ENCODE results near the gene RCSD1.

RCSD1 gene

DNA sequence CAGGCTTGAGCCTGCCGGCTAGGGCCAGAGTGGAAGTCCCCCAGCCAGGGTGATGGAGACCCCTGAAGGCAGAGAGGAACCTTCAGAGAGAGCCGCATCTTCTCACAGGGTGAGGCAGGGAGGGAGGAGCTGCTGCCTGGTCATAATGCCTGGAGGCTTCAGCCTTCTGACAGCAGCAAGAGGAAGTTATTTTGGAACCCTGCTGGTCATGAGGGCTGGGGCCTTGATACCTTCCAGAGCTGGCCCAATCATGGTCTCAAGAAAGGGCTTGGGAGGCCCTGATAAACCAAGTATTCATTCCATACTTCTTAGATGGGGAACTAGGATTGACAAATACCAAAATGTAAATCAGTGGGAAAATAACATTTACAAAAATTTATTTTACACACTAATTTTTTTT, 65.1 kb downstream of the RCSD1 start:
- no peak for DNase-seq

DNA sequence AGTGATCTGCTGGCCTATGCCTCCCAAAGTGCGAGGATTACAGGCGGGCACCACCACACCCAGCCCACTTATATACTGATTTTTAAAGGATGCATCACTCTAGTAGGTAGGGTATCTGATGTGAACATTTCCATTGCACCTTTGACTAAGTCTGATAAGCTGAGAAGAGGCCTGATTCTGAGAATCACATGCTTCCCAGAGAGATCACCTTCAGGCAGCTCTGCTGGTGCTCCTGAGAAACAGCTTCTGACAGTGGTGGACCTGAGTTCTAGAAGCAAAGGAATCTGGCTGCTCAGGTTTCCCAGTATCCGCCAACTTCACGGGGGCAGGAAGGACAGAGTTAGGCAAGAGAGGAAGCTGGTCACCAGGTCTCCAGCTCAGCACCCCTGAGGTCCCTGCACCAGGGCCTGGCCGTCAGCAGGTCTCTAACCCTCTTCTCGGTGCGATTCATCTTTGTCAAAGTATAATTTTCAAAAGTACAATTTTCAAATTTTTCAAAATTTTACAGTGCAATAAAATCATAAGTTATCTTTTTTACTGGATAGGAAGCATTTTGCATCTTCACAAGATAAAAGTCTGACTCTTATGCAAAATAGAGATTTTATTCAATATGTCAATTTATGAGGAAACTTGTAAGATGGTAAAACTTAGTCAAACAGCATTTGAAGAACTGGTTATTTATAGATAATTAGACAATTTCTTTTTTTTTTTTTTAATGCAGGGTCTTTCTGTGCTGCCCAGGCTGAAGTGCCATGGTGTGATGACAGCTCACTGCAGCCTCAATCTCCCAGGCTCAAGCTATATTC, 65.9 kb downstream of the RCSD1 start:
- no peak for DNase-seq

DNA sequence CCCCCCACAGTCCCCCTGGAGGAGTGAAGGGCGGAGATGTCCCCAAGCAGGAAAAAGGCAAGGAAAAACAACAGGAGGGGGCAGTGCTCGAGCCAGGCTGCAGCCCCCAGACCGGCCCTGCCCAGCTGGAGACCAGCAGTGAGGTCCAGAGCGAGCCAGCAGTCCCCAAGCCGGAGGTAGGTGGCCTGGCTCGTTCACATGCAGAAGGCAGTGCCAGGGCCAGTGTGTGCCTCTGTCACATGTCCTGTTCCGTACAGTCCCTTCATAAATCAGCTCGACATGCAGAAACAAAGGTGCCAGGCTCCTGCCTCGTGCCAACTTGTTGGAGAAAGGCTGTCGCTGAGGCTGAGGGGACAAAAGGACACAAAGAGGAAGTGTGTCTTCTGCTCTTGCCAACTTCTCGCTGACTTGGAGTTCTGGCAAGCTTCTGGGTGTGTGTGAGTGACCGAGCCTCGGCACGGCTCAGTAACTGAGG, 67.7 kb downstream of the RCSD1 start:
- no peak for DNase-seq

DNA sequence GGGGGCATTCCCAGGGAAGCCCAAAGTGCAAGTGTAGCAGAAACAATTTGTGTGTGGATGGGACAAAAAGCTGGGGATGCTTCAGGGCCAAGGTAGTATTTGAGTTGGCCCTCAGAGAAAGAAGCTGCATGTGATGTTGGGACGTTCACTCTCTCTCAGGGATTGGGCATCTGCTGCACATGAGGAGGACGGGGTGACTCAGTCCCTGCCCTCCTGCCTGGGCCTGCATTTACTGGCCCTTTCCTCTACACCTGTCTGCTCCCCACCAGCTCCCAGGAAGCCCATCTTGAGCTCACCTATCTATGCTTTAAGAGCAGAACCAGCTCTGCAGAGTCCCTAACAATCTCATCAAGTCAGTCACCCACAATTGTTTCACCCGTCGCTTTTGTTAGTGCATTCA, 68.3 kb downstream of the RCSD1 start:
- DNase-seq, result no peak

DNA sequence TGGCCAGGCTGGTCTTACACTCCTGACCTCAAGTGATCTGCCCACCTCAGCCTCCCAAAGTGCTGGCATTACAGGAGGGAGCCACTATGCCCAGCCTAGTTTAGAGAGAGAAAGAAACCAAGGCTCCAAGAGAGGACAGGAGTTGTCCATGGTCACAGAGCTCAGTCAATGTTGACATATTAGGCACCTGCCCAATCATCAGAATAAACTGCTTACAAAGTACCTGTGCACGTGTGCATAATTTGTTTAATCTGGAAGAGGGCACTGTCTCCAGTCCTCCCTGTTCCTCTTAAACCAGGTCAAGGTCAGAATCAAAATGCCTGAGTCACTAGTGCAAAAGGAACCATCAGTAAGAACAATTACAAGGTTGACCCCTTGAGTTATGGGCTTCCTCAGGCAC, 71.5 kb downstream of the RCSD1 start:
- no peak for DNase-seq

DNA sequence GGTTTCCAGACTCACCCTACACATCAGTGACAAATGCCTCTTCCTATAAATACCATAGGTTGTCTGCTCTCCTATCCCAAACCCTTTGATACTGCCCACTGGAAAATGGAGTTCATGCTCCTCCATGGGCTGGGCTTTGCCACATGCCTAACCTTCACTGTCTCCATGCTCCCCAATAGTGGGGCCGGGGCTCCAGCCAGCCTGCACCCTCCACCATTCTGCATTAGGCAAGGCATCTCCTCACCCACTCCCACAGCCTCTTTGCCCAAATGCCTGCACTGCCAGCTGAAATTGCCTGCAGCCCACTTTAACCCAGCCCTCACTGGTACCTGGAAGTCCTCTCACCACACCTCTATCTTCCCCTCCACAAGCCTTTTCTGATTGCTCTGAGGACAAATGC, 73.5 kb downstream of the RCSD1 start:
- DNase-seq, result no peak

DNA sequence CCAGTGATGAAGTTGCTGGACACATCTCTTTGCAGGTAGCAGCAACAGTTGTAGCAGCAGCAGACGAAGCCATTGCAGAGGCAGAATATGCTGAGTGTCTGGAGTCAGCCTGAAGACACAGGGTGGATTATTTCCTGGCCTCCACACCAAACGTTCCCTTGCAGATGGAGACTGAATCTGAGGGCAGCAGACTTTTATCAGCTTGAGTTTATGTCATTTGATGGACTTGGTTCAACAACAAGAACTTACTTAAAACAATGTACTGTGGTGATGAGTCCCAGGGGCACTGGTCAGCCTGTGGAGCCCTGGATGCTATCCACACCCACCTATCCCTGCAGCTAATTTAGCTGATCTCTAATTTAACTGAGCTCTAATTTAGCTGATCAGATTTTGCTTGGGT, 74.7 kb downstream of the RCSD1 start:
- DNase-seq, result no peak

DNA sequence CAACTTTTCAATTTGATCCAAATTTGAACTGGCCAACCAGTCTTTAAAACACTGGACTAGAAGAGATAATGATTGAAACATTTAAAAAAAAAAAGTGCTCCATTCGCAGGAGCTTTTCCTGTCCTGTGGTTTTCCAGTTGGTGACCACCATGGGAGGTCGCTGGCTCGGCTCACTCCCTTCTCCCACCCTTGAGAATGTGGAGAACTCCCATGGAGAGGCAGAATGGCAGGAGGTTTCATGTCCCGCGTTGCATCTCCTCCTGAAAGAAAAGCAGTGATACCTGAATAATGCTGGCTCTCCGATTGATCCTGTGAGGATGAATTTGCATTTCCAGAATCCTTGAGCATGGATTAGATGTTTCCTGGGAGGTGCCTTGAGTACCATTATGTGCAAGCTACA, 75.2 kb downstream of the RCSD1 start:
- DNase-seq, result no peak

DNA sequence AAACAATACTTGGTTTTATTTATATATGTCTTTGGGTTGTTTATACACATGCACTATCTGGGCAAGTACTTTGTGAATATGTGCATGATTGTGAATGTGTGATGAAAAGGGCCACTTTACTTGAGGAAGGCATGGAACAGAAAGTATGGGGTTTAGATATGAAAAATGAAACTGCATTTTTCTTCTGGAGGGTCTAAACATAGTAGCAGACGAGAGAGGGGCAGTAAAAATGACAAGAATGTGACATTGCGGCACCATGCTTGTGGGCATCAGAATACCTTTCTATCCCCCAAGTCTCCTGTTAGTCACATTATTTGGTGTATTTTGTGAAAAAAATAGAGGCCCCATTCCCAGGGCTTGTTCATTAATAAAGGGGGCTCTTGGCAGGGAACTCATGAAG, 76.3 kb downstream of the RCSD1 start:
- no peak for DNase-seq

DNA sequence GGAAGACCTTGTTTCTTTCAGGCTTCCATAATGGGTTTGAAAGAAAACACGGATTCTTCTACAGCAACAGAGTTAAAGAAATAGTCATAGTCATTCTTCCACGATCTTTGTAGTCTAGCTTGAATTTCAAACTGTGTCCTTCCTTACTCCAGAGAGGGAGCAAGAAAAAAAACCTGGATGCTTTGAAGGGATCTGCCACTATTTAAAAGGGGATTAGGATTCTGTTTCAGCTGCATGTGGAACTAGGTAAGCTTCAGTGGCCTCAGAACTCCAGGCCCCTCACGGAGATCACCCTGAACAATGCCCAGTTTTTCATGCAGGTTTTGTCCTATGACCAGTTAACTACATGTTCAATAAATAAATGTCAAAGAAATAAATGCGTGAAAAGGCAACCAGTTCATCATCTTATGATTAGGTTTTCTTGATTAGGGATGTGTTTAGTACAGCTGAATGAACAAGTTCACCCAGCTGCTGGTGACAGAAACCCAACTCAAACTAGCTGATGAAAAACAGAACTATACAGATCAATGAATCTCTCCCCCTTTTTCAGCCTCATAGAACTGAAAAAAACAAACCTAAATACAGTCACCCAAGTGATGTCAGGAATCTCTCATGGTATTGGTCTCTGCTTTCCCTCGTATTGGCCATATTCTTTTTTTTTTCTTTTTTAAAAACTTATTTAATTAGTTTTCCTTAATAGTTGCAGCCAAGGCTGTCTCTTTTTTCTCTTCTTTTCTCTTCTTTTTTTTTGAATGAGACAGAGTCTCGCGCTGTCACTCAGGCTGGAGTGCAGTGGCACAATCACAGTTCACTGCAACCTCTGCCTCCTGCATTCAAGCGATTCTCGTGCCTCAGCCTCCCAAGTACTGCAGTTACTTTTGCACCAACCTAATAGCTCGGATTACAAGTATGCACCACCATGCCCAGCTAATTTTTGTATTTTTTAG, 77.2 kb downstream of the RCSD1 start:
- DNase-seq, result no peak

DNA sequence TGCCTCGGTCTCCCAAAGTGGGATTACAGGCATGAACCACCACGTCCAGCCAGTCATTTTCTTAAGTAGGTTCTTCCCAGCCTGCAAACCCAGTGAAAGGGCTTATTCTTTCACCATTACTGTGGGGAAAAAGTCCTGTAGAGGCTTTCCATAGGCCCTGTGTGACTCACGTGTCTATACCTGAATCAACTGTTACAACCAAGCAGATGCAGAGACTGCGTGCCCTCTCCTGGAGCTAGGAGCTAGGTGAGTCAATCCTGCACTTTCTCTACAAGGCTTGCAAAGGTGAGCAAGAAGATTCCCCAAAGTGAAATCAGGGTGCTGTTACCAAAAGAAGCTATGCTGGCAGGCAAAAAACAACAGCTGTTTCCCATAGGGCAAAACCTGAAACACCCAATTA, 77.9 kb downstream of the RCSD1 start:
- DNase-seq, result no peak

DNA sequence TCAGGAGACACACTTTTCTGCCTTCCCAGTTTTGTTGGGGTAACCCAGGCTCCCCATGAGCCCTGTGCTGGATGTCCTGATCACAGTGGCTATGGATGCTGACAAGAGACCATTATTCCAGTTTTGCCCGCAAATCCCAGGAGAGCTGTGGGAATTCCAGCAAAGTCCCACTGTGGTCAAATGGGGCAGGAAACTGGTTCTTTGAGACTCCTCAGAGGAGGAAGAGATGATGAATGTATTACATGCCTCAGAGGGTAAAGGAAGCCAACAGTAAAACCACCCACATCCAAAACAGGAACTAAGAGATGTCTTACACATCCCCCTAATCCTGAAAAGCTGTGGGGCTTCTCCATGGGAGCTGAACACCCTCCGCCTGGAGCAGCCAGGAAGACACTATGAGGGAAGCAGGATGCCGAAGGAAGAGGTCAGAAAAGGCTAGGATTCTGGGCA, 78.9 kb downstream of the RCSD1 start:
- no peak for DNase-seq

DNA sequence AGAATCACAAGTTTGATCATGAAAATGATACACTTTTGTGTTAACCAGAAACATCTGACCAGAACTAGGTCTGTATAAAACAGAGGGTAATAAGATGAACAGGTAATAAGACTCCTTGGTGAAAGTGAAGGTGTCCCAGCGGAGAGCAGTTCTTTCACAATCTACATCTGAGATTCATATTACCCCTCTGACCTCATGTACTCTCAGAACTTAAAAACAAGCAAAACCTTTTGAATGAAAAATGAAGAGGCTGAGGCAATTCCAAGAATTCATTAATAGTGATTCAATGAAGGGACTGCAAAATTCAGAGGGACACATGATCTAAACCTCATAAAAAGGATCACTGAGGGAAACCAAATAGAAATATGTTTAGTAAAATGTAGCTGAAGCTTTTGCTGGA, 80.8 kb downstream of the RCSD1 start:
- no peak for DNase-seq

DNA sequence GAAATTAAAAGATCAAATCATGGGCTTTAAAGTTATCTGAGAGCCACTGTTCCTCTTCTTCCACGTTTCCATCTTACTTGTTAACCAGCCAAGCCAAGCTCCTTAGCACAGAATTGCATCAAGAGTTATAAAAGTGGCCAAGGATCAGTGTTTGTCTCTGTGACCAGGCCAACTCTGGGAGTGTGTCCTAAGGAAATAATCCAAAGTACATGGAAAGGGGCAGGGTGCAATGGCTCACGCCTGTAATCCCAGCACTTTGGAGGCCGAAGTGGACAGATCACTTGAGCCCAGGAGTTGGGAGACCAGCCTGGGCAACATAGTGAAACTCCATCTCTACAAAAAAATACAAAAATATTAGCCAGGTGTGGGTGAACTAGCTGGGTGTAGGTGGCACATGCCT, 81.8 kb downstream of the RCSD1 start:
- DNase-seq, result no peak

DNA sequence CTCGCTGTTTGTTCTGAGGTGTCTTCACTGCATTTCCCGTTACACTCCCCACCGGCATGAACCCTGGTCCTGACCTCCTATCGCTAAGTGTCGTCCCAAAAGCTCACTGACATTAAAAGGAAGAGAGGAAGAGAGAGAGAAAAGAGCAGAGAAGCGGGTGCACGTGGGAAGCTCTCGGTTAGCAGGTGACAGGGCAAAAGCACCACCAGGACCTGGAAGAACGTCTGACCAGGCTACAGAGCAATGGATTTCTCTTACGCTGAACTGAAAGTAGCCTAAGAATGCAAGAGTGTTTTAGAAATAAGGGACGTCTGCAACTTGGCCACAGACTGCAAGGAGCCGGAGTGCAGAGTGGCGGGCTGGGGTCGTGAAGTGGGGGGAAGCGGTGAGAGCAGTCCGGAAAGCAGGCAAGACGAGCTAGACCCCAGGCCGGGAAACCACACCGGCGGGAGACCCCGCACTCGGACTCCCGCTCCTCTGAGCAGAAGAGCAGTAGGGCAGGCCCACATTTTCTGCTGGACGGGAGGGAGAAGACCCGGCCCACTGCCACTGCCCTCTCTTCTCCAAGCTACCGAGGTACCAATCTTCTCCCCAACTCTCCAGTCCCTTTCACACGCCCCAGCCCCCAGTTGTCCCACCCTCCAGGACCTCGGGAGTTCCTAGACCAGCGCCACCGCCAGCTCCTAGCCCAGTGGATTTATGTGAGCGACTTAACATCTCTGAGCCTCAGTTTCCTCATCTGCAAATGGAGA, 83.5 kb downstream of the RCSD1 start:
- DNase-seq, result peak; percentile 34

DNA sequence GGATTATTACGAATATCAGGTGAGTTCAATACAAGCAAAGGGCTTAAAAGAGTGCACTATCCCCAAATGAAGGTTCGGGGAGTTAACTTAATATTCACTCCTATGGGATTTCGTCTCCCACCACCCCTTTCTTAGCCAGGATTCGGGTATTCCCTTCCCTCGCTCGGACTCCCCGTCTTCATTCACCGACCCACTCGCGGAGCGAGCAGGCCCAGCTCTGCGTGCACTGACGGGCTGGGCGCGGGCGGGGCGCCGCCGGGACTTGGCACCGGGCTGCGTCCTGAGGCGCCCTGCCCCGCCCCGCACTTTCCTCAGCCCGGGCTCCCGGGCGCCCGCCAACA, 84.0 kb downstream of the RCSD1 start:
- DNase-seq, result no peak

DNA sequence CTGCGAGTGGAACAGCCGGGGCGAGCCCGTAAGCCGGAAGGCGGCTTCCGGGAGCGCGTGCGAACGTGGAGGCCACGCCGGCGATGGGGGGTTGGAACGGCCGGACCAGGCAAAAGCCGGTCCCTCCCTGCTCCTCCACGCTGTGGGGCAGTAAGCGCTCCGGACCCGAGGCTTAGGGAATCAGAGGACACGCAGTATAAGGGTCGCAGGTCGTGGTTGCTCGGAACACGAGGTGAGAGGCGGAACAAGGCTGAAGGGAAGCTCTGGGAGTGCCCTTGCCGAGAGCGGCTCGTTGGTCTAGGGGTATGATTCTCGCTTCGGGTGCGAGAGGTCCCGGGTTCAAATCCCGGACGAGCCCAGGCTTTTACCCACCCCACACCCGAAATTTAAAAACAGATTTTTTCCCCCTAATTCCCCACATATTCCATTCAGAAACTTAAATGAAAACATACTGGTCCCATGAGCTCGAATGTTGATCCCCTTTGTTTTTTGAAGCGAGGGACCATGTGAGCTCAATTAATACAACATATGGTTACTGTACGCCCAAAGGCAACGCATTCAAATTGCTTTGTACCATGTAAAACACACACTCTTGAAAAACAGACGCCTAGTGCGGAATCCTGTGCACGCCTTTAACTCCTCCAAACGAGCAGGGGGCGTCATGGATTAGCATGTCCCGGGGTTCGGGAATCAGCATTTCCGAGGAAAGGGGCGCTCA, 84.6 kb downstream of the RCSD1 start:
- peak; percentile 89 for DNase-seq

DNA sequence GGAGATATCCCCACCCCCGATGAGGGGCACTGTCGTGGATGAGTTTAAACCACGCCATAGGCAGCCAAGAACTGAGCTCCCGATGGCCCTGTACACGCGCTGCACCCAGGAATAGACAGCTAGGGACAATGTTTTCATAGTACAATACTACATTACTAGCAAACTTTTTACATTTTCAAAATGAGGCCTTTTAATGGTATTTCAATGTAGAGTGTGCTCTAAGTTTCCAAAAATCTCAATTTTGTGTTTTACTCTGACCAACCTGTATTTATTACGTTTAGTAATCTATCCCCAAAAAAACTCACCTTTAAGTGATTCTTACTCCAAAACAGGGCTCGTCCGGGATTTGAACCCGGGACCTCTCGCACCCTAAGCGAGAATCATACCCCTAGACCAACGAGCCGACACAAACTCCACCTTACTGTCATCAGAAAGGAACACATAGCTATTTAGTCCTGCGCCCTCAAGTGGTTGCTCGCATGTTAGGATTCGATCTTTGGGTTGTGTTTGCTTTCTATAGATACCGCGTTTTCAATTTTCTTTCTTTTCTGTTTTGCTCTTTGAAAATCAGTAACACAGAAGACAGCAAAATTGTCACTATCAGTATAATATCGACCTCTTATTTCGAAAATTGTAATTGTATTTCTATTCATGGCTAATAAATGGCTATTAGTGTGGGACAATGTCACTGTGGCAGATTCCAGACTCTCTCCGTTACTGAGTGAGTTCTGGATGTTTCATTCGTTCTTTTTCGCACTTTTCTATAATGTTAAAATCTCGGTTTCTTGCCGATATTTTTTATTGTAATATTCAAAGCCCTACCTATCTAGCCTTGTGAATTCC, 85.3 kb downstream of the RCSD1 start:
- DNase-seq, result peak; percentile 87

DNA sequence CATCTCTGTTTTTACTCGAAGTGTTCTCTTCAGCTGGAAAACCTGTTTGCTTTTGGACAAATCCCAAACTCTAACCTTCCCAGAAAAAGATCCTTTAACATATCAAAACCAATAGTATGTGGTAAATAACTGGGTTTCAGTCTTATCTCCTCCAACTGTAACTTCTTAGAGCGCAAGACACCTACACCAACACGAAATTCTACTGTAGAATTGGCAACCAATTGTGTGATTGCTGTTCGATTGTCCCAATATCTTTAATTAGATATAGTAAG, 85.9 kb downstream of the RCSD1 start:
- DNase-seq, result peak; percentile 63

DNA sequence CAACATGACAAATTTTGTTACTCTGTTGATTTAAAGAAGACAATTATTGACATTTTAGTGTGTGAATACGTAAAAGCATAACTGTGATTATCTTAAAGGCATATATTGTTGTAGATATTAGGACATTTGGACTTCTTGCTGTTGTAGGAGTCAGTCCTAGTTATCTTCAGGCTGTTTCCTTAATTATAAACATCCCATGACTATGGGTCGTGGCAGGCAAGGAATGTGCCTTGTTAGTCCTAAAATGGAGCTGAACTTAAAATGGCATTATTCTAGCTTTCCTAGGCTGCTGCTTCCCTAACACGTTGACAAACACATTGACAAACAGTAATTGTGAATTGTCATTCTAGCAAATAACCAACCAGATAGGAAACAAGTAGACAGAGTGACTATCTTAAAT, 87.3 kb downstream of the RCSD1 start:
- no peak for DNase-seq

DNA sequence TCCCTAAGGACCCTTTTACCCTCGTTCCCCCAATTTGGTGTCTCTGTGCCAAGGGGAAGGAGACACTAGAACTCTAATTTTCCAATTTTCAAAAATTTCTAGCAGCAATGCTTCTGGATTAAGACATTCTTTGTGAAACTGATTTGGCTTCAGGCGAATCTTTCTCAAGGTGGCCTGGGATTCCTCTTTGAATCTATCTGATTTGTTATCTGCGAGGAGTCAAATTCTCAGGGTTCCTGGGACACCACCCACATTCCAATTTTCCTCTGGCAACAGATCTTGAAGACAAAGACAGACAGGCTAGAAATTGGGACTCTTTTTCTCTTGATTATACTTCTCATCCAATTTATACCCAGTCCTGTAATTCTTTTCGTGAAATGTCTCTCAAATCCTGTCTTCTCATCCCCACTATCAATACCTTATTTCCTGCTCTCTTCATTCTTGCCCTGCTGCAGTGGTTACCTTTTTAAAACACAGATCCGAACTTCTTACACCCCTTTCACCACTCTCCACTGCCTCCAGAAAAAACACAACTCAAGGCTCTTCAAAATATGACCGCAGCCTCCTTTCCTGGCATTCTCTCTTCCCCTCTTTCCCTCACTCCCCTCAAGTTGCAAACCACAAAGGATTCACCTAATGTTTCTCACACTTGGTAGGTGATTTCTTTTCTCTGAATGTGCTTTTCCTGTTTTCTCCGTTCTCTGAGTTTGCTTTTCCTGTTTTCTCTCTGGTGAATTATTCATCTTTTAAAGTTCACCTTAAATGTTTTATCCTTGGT, 89.1 kb downstream of the RCSD1 start:
- DNase-seq, result no peak
